HG02938 (cell line): ENCODE data around the gene MPP3.
"Not testable (repeated sequence)": the region's sequence is repeated elsewhere in the genome, so short reads cannot be mapped to it uniquely, and the experiment has no call there.

Experiments
- ATAC-seq: cut with Tn5 transposase; IDR thresholded peaks from one replicate; pipeline ENCODE4 v1.9.1; 2021; ENCODE audit warnings: mild to moderate bottlenecking, moderate library complexity; ENCODE audit not compliant: unreplicated experiment

Gene MPP3

GRCh38 chr17:43832976-43833829 is at the start of gene MPP3:
TSS of gene MPP3 (minus strand) at chr17:43833146. CDS start at chr17:43831906, 1,240 bp downstream.
- no peak for ATAC-seq

- ATAC-seq: no peak
Observed at GRCh38 chr17:43881758-43882505, 49.0 kb upstream of the MPP3 start.

GRCh38 chr17:43881181-43881580 is 48.2 kb upstream of the MPP3 start:
- ATAC-seq: no peak

- ATAC-seq: no peak
Observed at GRCh38 chr17:43880420-43880991, 47.6 kb upstream of the MPP3 start.

GRCh38 chr17:43879723-43880419 is 46.9 kb upstream of the MPP3 start:
- no peak for ATAC-seq

- no peak for ATAC-seq
Observed at GRCh38 chr17:43878260-43879175, 45.6 kb upstream of the MPP3 start.

GRCh38 chr17:43877451-43878155 is 44.7 kb upstream of the MPP3 start:
- no peak for ATAC-seq

- no peak for ATAC-seq
Observed at GRCh38 chr17:43877031-43877430, 44.1 kb upstream of the MPP3 start.

GRCh38 chr17:43875476-43876147 is 42.7 kb upstream of the MPP3 start:
- no peak for ATAC-seq

- no peak for ATAC-seq
Observed at GRCh38 chr17:43874293-43874692, 41.3 kb upstream of the MPP3 start.

GRCh38 chr17:43873815-43874214 is 40.9 kb upstream of the MPP3 start:
- ATAC-seq: no peak

- no peak for ATAC-seq
Observed at GRCh38 chr17:43873091-43873490, 40.1 kb upstream of the MPP3 start.

GRCh38 chr17:43871946-43872690 is 39.2 kb upstream of the MPP3 start:
- no peak for ATAC-seq

GRCh38 chr17:43869031-43869430 is 36.1 kb upstream of the MPP3 start:
- ATAC-seq: not testable (repeated sequence)

GRCh38 chr17:43868226-43868994 is 35.5 kb upstream of the MPP3 start:
- no peak for ATAC-seq

GRCh38 chr17:43864161-43864984 is 31.4 kb upstream of the MPP3 start:
- no peak for ATAC-seq

- ATAC-seq: no peak
Observed at GRCh38 chr17:43861960-43862359, 29.0 kb upstream of the MPP3 start.
